HG03354 (cell line): ENCODE data around the gene GNB5.
A peak's percentile ranks its signal among the peaks of the same experiment; 100 is the strongest.

Experiments used
- ATAC-seq: cut with Tn5 transposase; IDR thresholded peaks from one replicate; pipeline ENCODE4 v1.9.1; 2021; ENCODE audit warnings: mild to moderate bottlenecking; ENCODE audit not compliant: unreplicated experiment, poor library complexity, severe bottlenecking

GNB5 gene

GRCh38 chr15:52078876-52079700, 112.1 kb downstream of the GNB5 start:
- peak; percentile 49 for ATAC-seq

GRCh38 chr15:52078197-52078875, 112.9 kb downstream of the GNB5 start:
- no peak for ATAC-seq

GRCh38 chr15:52076889-52077781, 114.1 kb downstream of the GNB5 start:
- ATAC-seq = peak; percentile 53

- ATAC-seq = no peak
Observed at GRCh38 chr15:52071570-52071969, 119.6 kb downstream of the GNB5 start.

DNA sequence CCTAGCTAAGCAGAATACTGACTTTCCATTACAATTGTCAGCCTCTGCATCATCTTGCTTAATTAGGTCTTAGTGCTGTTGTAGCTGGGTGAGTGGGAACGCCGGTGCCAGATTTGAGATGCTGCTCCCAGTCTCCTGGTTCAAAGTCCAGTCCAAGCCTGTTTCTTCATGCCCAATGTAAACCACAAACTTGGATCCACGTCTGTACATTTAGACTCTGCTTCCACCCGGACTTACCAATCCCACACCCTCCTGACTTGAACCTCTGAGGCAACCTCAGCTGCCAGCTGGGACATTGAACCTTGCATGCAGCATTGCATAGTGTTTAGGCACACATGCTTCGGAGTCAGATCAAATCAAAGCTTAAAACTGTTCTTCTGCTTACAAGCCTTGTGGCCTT, 121.6 kb downstream of the GNB5 start:
- no peak for ATAC-seq

DNA sequence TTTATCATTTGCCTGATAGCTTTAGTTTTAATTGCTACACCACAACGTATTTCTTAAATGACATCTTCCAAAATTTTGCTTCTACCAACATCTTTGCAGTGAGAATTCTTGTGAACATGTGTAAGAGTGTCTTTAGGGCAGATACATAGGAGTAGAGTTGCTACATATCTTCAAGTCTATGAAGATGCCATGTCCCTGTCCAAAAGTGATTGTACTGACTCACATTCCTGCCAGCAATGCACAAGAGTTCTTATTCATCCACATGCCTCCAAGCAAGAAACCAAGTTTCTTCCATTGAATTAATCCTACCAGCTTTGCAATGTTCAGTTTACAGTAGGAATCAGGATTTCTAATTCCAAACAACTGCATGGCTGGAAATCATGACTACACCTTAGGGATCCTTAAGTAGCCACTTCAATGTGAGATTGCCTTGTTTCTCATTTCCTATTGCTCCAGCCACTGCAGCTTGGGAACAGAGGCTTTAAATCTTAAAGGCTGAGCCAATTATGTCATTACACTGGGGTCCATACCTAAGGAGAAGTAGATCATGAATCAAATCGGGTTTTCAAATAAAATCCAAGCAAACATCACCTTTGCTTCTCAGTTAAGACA, 123.1 kb downstream of the GNB5 start:
- no peak for ATAC-seq

DNA sequence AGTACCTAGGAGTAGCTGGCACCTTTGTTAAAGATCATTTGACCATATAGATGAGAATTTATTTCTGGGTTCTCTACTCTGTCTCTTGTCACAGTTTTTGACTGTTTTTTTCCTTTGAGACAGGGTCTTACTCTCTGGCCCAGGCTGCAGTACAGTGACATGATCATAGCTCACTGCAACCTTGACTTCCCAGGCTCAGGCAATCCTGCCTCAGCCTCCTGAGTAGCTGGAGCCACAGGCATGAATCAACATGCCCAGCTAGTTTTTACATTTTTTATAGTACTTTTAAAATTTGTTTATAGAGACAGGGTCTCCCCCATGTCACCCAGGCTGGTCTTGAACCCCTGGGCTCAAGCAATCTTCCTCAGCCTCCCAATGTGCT, 123.7 kb downstream of the GNB5 start:
- ATAC-seq = no peak

DNA sequence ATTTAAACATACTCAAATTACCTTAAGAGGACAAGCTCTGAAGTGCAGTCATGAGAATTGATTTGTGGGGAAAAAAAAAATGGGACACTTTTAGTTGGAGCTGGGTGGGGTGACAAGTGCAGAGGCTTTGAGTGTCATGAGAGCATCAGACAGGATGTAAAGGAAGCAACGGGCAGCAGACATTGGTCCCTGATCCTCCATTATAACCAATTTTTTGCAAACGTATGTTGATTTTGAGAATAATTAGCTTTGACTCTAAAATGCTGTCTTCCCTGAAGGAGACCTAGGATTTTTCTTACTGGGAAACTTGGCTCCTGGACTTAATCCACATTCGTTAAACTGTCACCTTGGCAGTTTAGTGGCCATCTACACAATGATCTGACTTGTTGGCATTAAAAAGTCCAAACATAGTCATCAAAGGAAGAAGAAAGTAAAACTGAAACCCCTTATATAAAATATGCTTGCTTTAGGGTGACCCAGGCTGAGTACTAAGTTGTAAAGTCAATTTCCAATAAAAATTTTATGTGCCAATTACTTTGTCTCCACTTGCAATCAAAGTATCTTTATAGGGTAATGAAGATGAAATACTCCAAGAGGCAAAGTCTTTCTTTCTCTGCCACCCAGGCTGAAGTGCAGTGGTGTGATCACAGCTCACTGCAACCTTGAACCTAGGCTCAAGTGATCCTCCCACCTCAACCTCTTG, 124.2 kb downstream of the GNB5 start:
- ATAC-seq = no peak
